Upper lobe of left lung (tissue), 6 donors: ENCODE data around the gene DISC1. TPM values are rescaled to one million over a fixed set of nuclear protein-coding genes. Genes with fewer than 3 reads are reported as not detected.

Experiments used
- ATAC-seq, 2 donors: fragments of 200-7000 bp; cut with Tn5 transposase; one replicate each; pipeline ENCODE4 v1.9.1; 2022; ENCODE audit warnings: mild to moderate bottlenecking in 2 of 2, moderate library complexity in 2 of 2; ENCODE audit not compliant: low FRiP score in 2 of 2
- DNase-seq, 2 donors: peaks; one replicate each; pipeline ENCODE4 v3.0.0-alpha.2; 2019 to 2020
- H3K27ac ChIP-seq, 4 donors: fragments of 200-600 bp; sonication (generic); one replicate each; pipeline ENCODE4 v1.5.1; 2016 to 2019
- H3K27me3 ChIP-seq, 4 donors: fragments of 200-600 bp; sonication (generic); one replicate each; pipeline ENCODE4 v1.5.1; 2017 to 2019
- H3K36me3 ChIP-seq, 4 donors: fragments of 200-600 bp; sonication (generic); one replicate each; pipeline ENCODE4 v1.5.1; 2016 to 2019
- H3K4me1 ChIP-seq, 4 donors: fragments of 200-600 bp; sonication (generic); one replicate each; pipeline ENCODE4 v1.5.1; 2018 to 2019
- H3K4me3 ChIP-seq, 4 donors: fragments of 200-600 bp; sonication (generic); one replicate each; pipeline ENCODE4 v1.5.1; 2017 to 2019; ENCODE audit warnings: mild to moderate bottlenecking in 2 of 4, moderate library complexity in 1 of 4
- H3K9me3 ChIP-seq, 4 donors: fragments of 200-600 bp; sonication (generic); one replicate each; pipeline ENCODE4 v1.5.1; 2018 to 2019
- CTCF ChIP-seq, 6 experiments: fragments of 450-650 bp in 4 of 6; fragments of 200-600 bp in 2 of 6; sonication (generic) in 2 of 6; IDR thresholded peaks; one replicate each; pipeline ENCODE4 v1.5.1; 2016 to 2019; ENCODE audit warnings: antibody characterized with exemption in 6 of 6
- EP300 ChIP-seq, 4 donors: sonication (generic); formaldehyde crosslinking; IDR thresholded peaks; one replicate each; pipeline ENCODE4 v1.5.1; 2017; ENCODE audit warnings: antibody characterized with exemption in 4 of 4, control low read depth in 2 of 4
- POLR2A ChIP-seq, 4 donors: fragments of 450-650 bp; IDR thresholded peaks; one replicate each; pipeline ENCODE4 v1.5.1; 2016 to 2017; ENCODE audit warnings: antibody characterized with exemption in 4 of 4, mild to moderate bottlenecking in 2 of 4
- POLR2AphosphoS5 ChIP-seq, 2 donors: sonication (generic); formaldehyde crosslinking; IDR thresholded peaks; one replicate each; pipeline ENCODE4 v1.5.1; 2017; ENCODE audit warnings: antibody characterized with exemption in 2 of 2
- WGBS, 2 donors: methylation state at CpG; one replicate each; pipeline ENCODE4 v1.1.5; 2017 to 2018; 5-methylcytosine and 5-hydroxymethylcytosine counted together
- total RNA-seq, 6 donors: library from RNA; depleted of rRNA in 4 of 6; stranded (reverse); fragments of >200 nt in 4 of 6; gene quantifications; one replicate each; pipeline versions ENCODE4 v1.1.0 to v1.2.1, GENCODE V29; 2016 to 2021
- donor health status: DM: no; HTN: no; CAD: no; lungs with moderate emphysema.
- donor health status: DM: no; HTN: yes; CAD: no; lungs with severe emphysema.

DISC1 gene
- total RNA-seq, 6 donors from 2014 or later = 6.1 to 16.8 (median 10.5) TPM

GRCh38 chr1:231721436-231721835 is 94.8 kb downstream of the DISC1 start:
- Histone ChIP-seq H3K27ac (no peak overlapping the region), H3K27me3 (no peaks in the 10 kb centered on the region), H3K4me1 (peaks cover 0 to 9% (median 0%) of the 10 kb centered on the region in 4 donors), H3K9me3 (no peaks in the 10 kb centered on the region), H3K4me3 (no peak overlapping the region), H3K36me3 (no peaks in the 10 kb centered on the region)
- DNase-seq (no peak), ATAC-seq (no peak)
- TF ChIP-seq EP300 (IDR thresholded peaks at IDR 0.05) (no peak), CTCF (IDR thresholded peaks at IDR 0.05) (no peak), POLR2AphosphoS5 (IDR thresholded peaks at IDR 0.05) (no peak)

GRCh38 chr1:231722356-231722755 is 95.8 kb downstream of the DISC1 start:
- no peak overlapping the region for H3K27ac ChIP-seq
- no peaks in the 10 kb centered on the region for H3K27me3 ChIP-seq
- WGBS, 2 donors = 96 to 97% methylated on average over 6 of the region's 6 CpGs
- no peak for TF ChIP-seq EP300 (IDR thresholded peaks at IDR 0.05)
- TF ChIP-seq POLR2A (IDR thresholded peaks at IDR 0.05) = no peak
- no peak for TF ChIP-seq POLR2AphosphoS5 (IDR thresholded peaks at IDR 0.05)
- TF ChIP-seq CTCF (IDR thresholded peaks at IDR 0.05) = no peak
- DNase-seq (no peak), ATAC-seq (no peak)
- no peaks in the 10 kb centered on the region for H3K9me3 ChIP-seq
- H3K4me1 ChIP-seq = peaks cover 0 to 9% (median 0%) of the 10 kb centered on the region in 4 donors
- no peaks in the 10 kb centered on the region for H3K36me3 ChIP-seq
- H3K4me3 ChIP-seq = no peak overlapping the region

GRCh38 chr1:231723146-231723545 is 96.6 kb downstream of the DISC1 start:
- no peak overlapping the region for H3K27ac ChIP-seq
- no peaks in the 10 kb centered on the region for H3K36me3 ChIP-seq
- H3K4me1 ChIP-seq = peaks cover 0 to 9% (median 0%) of the 10 kb centered on the region in 4 donors
- TF ChIP-seq CTCF (IDR thresholded peaks at IDR 0.05) = no peak
- no peak for TF ChIP-seq POLR2A (IDR thresholded peaks at IDR 0.05)
- TF ChIP-seq POLR2AphosphoS5 (IDR thresholded peaks at IDR 0.05) = no peak
- TF ChIP-seq EP300 (IDR thresholded peaks at IDR 0.05) = no peak
- H3K27me3 ChIP-seq = no peaks in the 10 kb centered on the region
- ATAC-seq (no peak), DNase-seq (no peak)
- no peak overlapping the region for H3K4me3 ChIP-seq
- H3K9me3 ChIP-seq = no peaks in the 10 kb centered on the region
- 79 to 86% methylated on average over 7 of the region's 7 CpGs for WGBS, 2 donors

- H3K4me3 ChIP-seq = no peak overlapping the region
- no peaks in the 10 kb centered on the region for H3K9me3 ChIP-seq
- H3K4me1 ChIP-seq = peaks cover 0 to 9% (median 0%) of the 10 kb centered on the region in 4 donors
- DNase-seq = peak in 1 of 2 donors; percentile 27
- ATAC-seq = no peak
- TF ChIP-seq POLR2AphosphoS5 (IDR thresholded peaks at IDR 0.05) = no peak
- TF ChIP-seq CTCF (IDR thresholded peaks at IDR 0.05) = no peak
- no peak for TF ChIP-seq EP300 (IDR thresholded peaks at IDR 0.05)
- TF ChIP-seq POLR2A (IDR thresholded peaks at IDR 0.05) = no peak
- no peaks in the 10 kb centered on the region for H3K27me3 ChIP-seq
- 69 to 84% methylated on average over 5 of the region's 5 CpGs for WGBS, 2 donors
- H3K36me3 ChIP-seq = no peaks in the 10 kb centered on the region
- no peak overlapping the region for H3K27ac ChIP-seq
Measured at GRCh38 chr1:231724041-231724440, 97.5 kb downstream of the DISC1 start.

- Histone ChIP-seq H3K4me1 (peaks cover 0 to 9% (median 0%) of the 10 kb centered on the region in 4 donors), H3K27me3 (no peaks in the 10 kb centered on the region), H3K27ac (no peak overlapping the region), H3K36me3 (no peaks in the 10 kb centered on the region), H3K9me3 (no peaks in the 10 kb centered on the region), H3K4me3 (no peak overlapping the region)
- peak in 1 of 2 donors; percentile 61 for ATAC-seq
- 82 to 88% methylated on average over 12 to 13 of the region's 13 CpGs for WGBS, 2 donors
- peak in 1 of 2 donors; percentile 33 for DNase-seq
- TF ChIP-seq POLR2A (IDR thresholded peaks at IDR 0.05) (no peak), CTCF (IDR thresholded peaks at IDR 0.05) (peak in 2 of 6 experiments; percentile 17 to 25)
Measured at GRCh38 chr1:231724876-231725647, 98.5 kb downstream of the DISC1 start.
